Brain microvascular endothelial cell (primary cell): ENCODE data around the gene RET.

ENCODE experiments used
- DNase-seq: peaks from one replicate; pipeline ENCODE4 v3.0.0-alpha.2; 2020
- H3K27ac ChIP-seq: fragments of 250-450 bp; sonication (Bioruptor Pico); 2 replicates; pipeline ENCODE4 v1.5.1; 2020; ENCODE audit warnings: mild to moderate bottlenecking, moderate library complexity
- H3K27me3 ChIP-seq: fragments of 250-450 bp; sonication (Bioruptor Pico); replicated peaks from 2 replicates; pipeline ENCODE4 v1.5.1; 2020; ENCODE audit warnings: mild to moderate bottlenecking
- H3K36me3 ChIP-seq: fragments of 250-450 bp; sonication (Bioruptor Pico); replicated peaks from 2 replicates; pipeline ENCODE4 v1.5.1; 2020; ENCODE audit warnings: mild to moderate bottlenecking
- H3K4me3 ChIP-seq: 2 replicates; pipeline ENCODE4 v1.5.1; 2011; ENCODE audit warnings: low read depth, mild to moderate bottlenecking, control low read depth, low read length, moderate library complexity
- in situ Hi-C: cut with HindIII; loops from 2 replicates; pipeline ENCODE4 v1.10.0; 2017; ENCODE audit warnings: low sequenced_read_pairs, low pct_ligation_motif_present
- TF ChIP-seq, protein P1 (sequence below): IDR thresholded peaks from 2 replicates; pipeline ENCODE4 v1.5.1; 2011; ENCODE audit warnings: low read depth, mild to moderate bottlenecking, moderate library complexity, low read length, control low read depth, inconsistent platforms; ENCODE audit errors: missing control alignments

RET gene

DNA sequence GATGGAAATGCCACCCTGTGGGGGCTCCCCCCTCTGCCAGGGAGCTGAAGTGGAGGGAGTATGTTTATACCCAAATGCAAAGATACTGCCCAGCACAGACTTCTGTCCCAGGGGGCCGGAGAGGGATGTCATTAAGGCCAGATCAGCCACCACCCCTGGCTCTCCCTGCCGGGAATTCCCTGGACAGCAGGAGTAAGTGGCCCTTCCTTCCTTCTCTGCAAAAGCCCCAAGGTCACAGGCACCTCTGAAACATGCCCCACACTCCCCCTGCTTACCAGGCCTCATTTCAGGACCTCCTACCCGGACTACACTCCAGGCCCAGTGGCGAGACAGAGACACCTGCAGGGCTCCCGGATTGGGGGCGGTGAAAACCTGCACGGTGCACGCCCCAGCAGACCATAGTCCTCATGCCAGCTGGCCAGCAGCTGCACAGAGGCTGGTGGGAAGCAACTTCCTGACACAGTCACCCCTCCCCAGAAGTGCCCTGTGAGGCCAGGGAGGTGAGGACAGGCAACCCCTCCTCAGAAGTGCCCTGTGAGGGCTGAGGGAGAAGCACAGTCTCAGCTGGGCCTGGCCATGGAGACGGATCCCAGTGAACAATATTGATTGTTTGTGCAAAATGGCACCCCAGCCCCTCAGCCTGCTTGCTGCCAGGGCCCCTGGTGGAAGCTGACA lies 33.0 kb upstream of the RET start:
- in situ Hi-C loops: no loop called here
- no peaks in the 10 kb centered on the region for H3K36me3 ChIP-seq
- TF ChIP-seq, protein P1, sequence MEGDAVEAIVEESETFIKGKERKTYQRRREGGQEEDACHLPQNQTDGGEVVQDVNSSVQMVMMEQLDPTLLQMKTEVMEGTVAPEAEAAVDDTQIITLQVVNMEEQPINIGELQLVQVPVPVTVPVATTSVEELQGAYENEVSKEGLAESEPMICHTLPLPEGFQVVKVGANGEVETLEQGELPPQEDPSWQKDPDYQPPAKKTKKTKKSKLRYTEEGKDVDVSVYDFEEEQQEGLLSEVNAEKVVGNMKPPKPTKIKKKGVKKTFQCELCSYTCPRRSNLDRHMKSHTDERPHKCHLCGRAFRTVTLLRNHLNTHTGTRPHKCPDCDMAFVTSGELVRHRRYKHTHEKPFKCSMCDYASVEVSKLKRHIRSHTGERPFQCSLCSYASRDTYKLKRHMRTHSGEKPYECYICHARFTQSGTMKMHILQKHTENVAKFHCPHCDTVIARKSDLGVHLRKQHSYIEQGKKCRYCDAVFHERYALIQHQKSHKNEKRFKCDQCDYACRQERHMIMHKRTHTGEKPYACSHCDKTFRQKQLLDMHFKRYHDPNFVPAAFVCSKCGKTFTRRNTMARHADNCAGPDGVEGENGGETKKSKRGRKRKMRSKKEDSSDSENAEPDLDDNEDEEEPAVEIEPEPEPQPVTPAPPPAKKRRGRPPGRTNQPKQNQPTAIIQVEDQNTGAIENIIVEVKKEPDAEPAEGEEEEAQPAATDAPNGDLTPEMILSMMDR: no peak
- H3K27me3 ChIP-seq: no peaks in the 10 kb centered on the region
- no peak overlapping the region for H3K27ac ChIP-seq
- H3K4me3 ChIP-seq: no peak overlapping the region
- DNase-seq: no peak

DNA sequence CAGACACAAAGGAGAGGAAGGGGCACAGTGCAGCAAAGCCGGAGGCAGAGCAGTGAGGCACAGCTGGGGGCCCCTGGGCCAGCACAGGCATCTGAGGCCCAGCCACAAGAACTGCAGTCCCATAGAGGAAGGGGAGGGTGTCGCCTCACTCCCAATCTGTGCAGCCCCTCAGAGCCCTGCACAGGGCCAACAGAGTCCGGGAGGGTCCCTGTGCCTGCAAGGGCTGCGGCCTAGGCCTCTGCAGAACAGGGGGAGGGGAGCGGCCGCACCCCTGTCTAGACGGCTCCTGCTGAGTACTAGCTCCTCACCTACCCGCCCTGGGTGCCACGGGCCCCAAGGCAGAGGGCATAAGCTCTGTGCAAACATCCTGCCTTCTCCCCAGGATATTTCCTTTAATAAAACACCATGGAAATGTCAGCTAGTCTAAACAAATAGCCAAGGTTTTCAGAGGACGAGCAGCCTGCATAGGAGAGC lies 32.4 kb upstream of the RET start:
- no peak for DNase-seq
- in situ Hi-C loops: no loop called here
- Histone ChIP-seq H3K4me3 (no peak overlapping the region), H3K27ac (no peak overlapping the region), H3K27me3 (no peaks in the 10 kb centered on the region), H3K36me3 (no peaks in the 10 kb centered on the region)
- TF ChIP-seq, protein P1: no peak

DNA sequence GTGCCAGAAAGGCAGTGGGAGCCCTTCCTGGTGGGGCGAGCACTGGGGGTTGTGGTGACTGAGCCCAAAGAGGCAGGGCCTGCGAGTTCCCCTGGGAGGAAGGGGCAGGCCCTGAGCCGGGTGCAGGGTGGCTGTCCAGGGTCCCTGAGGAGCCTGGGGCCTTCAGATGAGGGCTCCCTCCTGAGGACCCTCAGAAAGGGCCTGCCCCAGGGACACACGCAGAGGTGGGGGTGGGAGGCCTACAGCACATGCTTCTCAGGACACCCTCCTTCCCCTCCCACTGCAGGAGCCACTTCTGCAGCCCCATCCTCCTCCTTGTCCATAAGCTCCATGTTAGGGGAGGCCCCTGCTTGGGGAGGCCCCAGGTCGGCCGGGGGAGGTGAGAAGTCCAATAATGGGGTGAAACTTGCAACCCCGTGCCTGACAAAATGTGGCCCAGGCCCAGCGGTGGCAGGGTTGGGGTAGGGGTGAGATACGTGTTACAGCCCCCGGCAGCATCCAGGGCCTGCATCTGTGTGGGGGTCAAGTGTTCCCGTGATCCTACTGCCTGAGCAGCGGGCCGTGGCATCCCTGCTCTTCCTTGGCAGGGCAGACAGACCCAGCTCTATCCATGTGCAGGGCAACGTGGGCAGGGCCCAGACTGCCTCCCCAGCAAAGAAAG lies 31.8 kb upstream of the RET start:
- Histone ChIP-seq H3K27me3 (no peaks in the 10 kb centered on the region), H3K36me3 (no peaks in the 10 kb centered on the region), H3K27ac (no peak overlapping the region)

DNA sequence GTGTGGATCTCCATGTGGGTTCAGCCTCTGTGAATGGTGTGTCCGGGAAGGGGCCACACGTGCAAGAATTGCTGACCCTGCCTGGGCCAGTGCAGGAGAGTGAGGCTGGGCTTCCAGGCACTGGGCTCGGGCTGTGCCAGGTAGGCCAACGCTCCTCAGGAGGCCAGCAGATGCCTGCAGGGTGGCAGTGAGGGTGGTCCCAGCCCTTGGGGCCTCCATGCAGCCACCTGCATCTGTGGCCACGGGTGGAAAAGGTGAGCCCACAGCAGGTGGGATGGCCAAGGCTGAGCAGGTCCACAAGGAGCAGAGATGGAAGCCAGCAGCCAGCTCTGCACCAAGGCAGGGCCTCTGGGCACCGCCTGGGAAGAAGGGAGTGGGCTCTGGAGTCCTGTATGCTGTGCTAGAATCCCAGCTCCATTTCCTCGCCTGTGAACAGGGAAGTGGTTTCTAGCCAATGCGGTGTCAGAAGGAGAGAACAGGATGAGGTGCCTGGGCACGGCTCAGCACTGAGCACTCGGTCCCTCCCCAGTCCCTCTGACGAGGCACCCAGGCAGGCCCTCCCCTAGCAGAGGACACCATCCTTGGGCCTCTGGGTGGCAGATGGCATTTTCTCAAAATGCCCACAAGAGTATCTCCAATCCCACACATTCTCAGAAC lies 31.1 kb upstream of the RET start:
- in situ Hi-C loops: no loop called here
- DNase-seq: no peak
- Histone ChIP-seq H3K36me3 (no peaks in the 10 kb centered on the region), H3K4me3 (no peak overlapping the region), H3K27me3 (no peaks in the 10 kb centered on the region), H3K27ac (no peak overlapping the region)
- TF ChIP-seq, protein P1: no peak

More for the DNA sequence above, 31.8 kb upstream of the RET start:
- H3K4me3 ChIP-seq: no peak overlapping the region
- TF ChIP-seq, protein P1: no peak
- no peak for DNase-seq
- in situ Hi-C loops: no loop called here

DNA sequence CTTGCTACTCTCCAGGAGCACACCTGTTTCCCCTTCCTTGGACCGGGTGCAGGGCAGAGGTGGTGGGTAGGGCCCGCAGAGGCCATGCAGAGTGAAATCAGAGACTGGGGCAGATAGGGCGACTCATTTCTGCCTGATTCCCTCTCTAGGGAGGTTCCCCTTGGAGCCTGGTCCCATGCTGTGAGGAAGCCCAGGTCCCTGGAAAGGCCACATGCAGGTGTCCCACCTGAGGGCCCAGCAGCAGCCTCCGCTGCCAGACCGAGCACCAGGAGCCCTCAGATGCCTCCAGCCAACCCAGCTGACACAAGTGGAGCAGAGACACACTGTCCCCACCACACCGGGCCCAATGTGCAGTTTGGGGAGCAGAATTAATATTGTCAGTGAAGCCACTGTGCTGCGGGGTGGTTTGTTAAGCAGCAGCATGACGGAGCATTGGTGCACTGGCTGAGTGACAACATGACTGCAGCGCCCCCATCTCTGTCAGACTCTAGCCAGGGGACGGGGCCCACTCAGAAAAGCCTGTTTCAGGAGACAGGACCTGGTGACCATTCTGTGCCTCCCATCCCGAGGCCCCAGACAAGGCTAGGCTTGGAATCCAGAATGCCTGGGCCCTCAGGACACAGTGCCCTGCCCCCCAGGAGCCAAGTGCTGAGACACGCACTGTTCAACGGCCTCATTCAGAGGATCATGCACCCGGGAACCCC lies 30.4 kb upstream of the RET start:
- no peak overlapping the region for H3K27ac ChIP-seq
- DNase-seq: no peak
- in situ Hi-C loops: no loop called here
- no peaks in the 10 kb centered on the region for H3K36me3 ChIP-seq
- H3K4me3 ChIP-seq: no peak overlapping the region
- no peaks in the 10 kb centered on the region for H3K27me3 ChIP-seq
- TF ChIP-seq, protein P1: no peak
